ENCODE data around the gene HSD17B1. TPM values are rescaled to one million over a fixed set of nuclear protein-coding genes. Genes with fewer than 3 reads are reported as not detected.

Gene HSD17B1
- polyA plus RNA-seq, 3 donors: 0.19 to 0.72 (median 0.27) TPM

DNA sequence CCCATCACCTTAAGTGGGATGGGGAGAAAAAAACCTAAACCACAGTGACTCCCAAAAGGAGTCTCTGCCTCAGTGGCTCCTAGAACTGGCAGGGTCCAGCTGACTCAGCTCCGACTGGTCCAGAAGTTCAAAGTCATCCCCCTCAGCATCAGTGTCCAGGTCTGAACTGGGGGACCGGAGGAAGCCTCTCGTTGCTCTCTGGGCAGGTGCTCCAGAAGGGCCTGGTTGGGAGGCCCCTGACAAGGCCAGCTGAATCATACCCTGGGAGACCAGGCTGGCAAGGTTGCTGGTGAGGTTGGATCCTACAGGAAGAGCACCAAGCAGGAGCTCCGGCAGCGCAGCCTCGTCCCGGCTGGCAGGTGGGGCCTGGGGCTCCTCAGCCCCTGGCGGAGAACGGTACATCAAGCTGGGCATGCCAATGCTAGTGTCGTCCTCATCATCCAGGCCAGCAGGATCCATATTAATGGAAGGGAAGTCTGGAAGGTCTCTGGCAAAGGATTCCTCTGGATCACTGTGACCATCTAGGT, 29.1 kb downstream of the HSD17B1 start:
- Histone ChIP-seq H4K20me1 (ENCODE audit: insufficient read depth, low read length) (peaks cover 10% of the 10 kb centered on the region), H3K4me2 (replicated peaks; ENCODE audit: extremely low read depth, low read length, poor library complexity, severe bottlenecking) (no peak overlapping the region), H3K9ac (ENCODE audit: insufficient read depth, low read length, poor library complexity, severe bottlenecking) (no peak overlapping the region), H3K27me3 (ENCODE audit: control insufficient read depth in 2 of 2, insufficient read depth in 2 of 2, low read length in 2 of 2) (no peaks in the 10 kb centered on the region), H2AFZ (ENCODE audit: insufficient read depth, low read depth, low read length, poor library complexity, severe bottlenecking) (no peak overlapping the region), H3K4me3 (replicated peaks in 1 of 3; ENCODE audit: low read depth in 2 of 3, low read length in 3 of 3) (no peak overlapping the region), H3K27ac (ENCODE audit: low read depth in 1 of 2, low read length in 2 of 2) (no peak overlapping the region), H3K36me3 (replicated peaks in 1 of 2; ENCODE audit: control insufficient read depth in 1 of 2, insufficient read depth in 2 of 2, low read length in 2 of 2) (peaks cover 52 to 71% of the 10 kb centered on the region in 2 donors), H3K9me3 (replicated peaks in 1 of 2; ENCODE audit: control insufficient read depth in 1 of 2, insufficient read depth in 1 of 2, low read length in 2 of 2) (no peaks in the 10 kb centered on the region), H3K79me2 (ENCODE audit: insufficient read depth, low read length) (peaks cover 4% of the 10 kb centered on the region), H3K4me1 (ENCODE audit: control insufficient read depth in 1 of 2, insufficient read depth in 2 of 2, low read length in 2 of 2) (peaks cover 38 to 42% of the 10 kb centered on the region in 2 donors)
- Mint-ChIP-seq H3K4me3 (no peak overlapping the region), H3K27me3 (ENCODE audit: low read depth in 3 of 3) (no peaks in the 10 kb centered on the region), H3K4me1 (peaks cover 42% of the 10 kb centered on the region), H3K27ac (peak overlapping the region in 1 of 7 donors; percentile 16), H3K36me3 (peaks cover 63 to 74% of the 10 kb centered on the region in 2 donors), H3K9me3 (peaks cover 0 to 2% (median 0%) of the 10 kb centered on the region in 7 donors)
- 96% methylated on average over 10 of the region's 10 CpGs for WGBS (ENCODE audit: insufficient coverage)
- DNase-seq: no peak
- TF ChIP-seq, protein P1, sequence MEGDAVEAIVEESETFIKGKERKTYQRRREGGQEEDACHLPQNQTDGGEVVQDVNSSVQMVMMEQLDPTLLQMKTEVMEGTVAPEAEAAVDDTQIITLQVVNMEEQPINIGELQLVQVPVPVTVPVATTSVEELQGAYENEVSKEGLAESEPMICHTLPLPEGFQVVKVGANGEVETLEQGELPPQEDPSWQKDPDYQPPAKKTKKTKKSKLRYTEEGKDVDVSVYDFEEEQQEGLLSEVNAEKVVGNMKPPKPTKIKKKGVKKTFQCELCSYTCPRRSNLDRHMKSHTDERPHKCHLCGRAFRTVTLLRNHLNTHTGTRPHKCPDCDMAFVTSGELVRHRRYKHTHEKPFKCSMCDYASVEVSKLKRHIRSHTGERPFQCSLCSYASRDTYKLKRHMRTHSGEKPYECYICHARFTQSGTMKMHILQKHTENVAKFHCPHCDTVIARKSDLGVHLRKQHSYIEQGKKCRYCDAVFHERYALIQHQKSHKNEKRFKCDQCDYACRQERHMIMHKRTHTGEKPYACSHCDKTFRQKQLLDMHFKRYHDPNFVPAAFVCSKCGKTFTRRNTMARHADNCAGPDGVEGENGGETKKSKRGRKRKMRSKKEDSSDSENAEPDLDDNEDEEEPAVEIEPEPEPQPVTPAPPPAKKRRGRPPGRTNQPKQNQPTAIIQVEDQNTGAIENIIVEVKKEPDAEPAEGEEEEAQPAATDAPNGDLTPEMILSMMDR (IDR thresholded peaks at IDR 0.05): no peak
- intact Hi-C loops (cut with micrococcal nuclease): no loop called here

GRCh38 chr17:42584880-42585279, 32.2 kb downstream of the HSD17B1 start:
- peaks cover 16 to 19% of the 10 kb centered on the region in 2 donors for H3K4me1 ChIP-seq (ENCODE audit: control insufficient read depth in 1 of 2, insufficient read depth in 2 of 2, low read length in 2 of 2)
- H3K36me3 ChIP-seq (replicated peaks in 1 of 2; ENCODE audit: control insufficient read depth in 1 of 2, insufficient read depth in 2 of 2, low read length in 2 of 2): peaks cover 78 to 96% of the 10 kb centered on the region in 2 donors
- no peaks in the 10 kb centered on the region for H3K9me3 ChIP-seq (replicated peaks in 1 of 2; ENCODE audit: control insufficient read depth in 1 of 2, insufficient read depth in 1 of 2, low read length in 2 of 2)
- H3K36me3 Mint-ChIP-seq: peaks cover 87 to 94% of the 10 kb centered on the region in 2 donors
- H3K27me3 ChIP-seq (ENCODE audit: control insufficient read depth in 2 of 2, insufficient read depth in 2 of 2, low read length in 2 of 2): no peaks in the 10 kb centered on the region
- H3K9ac ChIP-seq (ENCODE audit: insufficient read depth, low read length, poor library complexity, severe bottlenecking): no peak overlapping the region
- peak overlapping the region; percentile 42 for H3K4me2 ChIP-seq (replicated peaks; ENCODE audit: extremely low read depth, low read length, poor library complexity, severe bottlenecking)
- peak; percentile 54 to 75 (median 73) for DNase-seq
- peak overlapping the region in 1 of 3 experiments; percentile 32 for H3K4me3 ChIP-seq (replicated peaks in 1 of 3; ENCODE audit: low read depth in 2 of 3, low read length in 3 of 3)
- TF ChIP-seq, protein P1 (IDR thresholded peaks at IDR 0.05): no peak
- H3K4me1 Mint-ChIP-seq: peaks cover 25% of the 10 kb centered on the region
- H3K27ac Mint-ChIP-seq: peak overlapping the region; percentile 84 to 94 (median 93)
- H3K9me3 Mint-ChIP-seq: no peaks in the 10 kb centered on the region
- H3K27me3 Mint-ChIP-seq (ENCODE audit: low read depth in 3 of 3): peaks cover 0 to 3% (median 0%) of the 10 kb centered on the region in 3 donors
- 42% methylated on average over 7 of the region's 9 CpGs for WGBS (ENCODE audit: insufficient coverage)
- H3K79me2 ChIP-seq (ENCODE audit: insufficient read depth, low read length): no peaks in the 10 kb centered on the region
- peaks cover 4% of the 10 kb centered on the region for H4K20me1 ChIP-seq (ENCODE audit: insufficient read depth, low read length)
- H3K4me3 Mint-ChIP-seq: peak overlapping the region in 1 of 2 donors; percentile 61
- no peak overlapping the region for H2AFZ ChIP-seq (ENCODE audit: insufficient read depth, low read depth, low read length, poor library complexity, severe bottlenecking)
- peak overlapping the region; percentile 55 to 74 for H3K27ac ChIP-seq (ENCODE audit: low read depth in 1 of 2, low read length in 2 of 2)
- intact Hi-C loops (cut with micrococcal nuclease): no loop called here

Data from CD14-positive monocyte (primary cell).